ENCODE measurements around the gene FARP1. TPM values are rescaled to one million over a fixed set of nuclear protein-coding genes. Genes with fewer than 3 reads are reported as not detected.

Gene FARP1
- total and polyA plus RNA-seq, 2 of the 8 experiments (the other 6 are each of a cell fraction or from before 2014, with no cell fraction given) = 24.7 to 104 TPM

DNA sequence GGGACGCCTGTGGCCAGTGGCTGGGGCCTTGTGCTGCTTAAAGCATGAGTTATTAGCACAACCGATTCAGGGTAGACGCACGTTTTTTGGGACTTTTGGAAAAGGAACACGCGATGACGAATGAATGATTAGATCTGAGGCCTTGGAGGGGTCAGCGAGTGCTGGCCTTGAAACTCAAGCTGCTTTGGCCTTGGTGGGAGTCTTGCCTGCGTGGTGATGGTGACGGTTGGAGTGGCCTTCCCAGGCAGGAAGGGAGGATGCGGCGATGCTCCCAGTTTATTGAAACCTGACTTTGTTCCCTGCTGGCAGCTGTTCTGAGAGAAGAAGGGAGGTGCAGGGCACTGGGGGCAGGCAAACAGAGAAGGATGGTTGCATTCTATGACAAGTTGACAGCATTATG is 97.2 kb downstream of the FARP1 start:
- H2BK15ac ChIP-seq (ENCODE audit: low read length) = no peak overlapping the region
- no peak overlapping the region for H4K91ac ChIP-seq (replicated peaks; ENCODE audit: insufficient read length, low read length)
- no peak overlapping the region for H4K8ac ChIP-seq (ENCODE audit: extremely low read depth, insufficient read depth, low read length)
- H2BK12ac ChIP-seq (ENCODE audit: low read depth, low read length) = no peak overlapping the region
- no peaks in the 10 kb centered on the region; a peak in 1 of 8 replicates for H3K36me3 ChIP-seq (ENCODE audit: control insufficient read depth in 2 of 4, insufficient read depth in 4 of 4, low read length in 3 of 4)
- peaks cover 3% of the 10 kb centered on the region; the same call in 1 of the 2 replicates for H3K79me1 ChIP-seq (ENCODE audit: low read depth, low read length)
- H3K27me3 ChIP-seq (replicated peaks in 1 of 4; ENCODE audit: control insufficient read depth in 3 of 4, extremely low read depth in 1 of 4, insufficient read depth in 3 of 4, low read length in 3 of 4) = no peaks in the 10 kb centered on the region
- no peak overlapping the region for H3K27ac ChIP-seq (ENCODE audit: low read depth, low read length)
- CTCF ChIA-PET (ENCODE audit: partially characterized antibody) = interaction anchor here (0.9 to 1.0 kb wide), 2 partner anchors 8 to 51 kb away, joined by 3 to 4 read pairs; no protein-coding TSS in a partner anchor
- no peak overlapping the region for H3K14ac ChIP-seq (ENCODE audit: insufficient read length)
- no peak overlapping the region for H3K23ac ChIP-seq (ENCODE audit: insufficient read length)
- no peak overlapping the region for H2BK120ac ChIP-seq (replicated peaks; ENCODE audit: low read depth, low read length)
- H3K9me3 ChIP-seq (ENCODE audit: insufficient read depth in 2 of 2, low read depth in 1 of 2, low read length in 1 of 2) = no peaks in the 10 kb centered on the region
- no peak overlapping the region for H3K18ac ChIP-seq (ENCODE audit: extremely low read depth, low read length)
- H3K4me2 ChIP-seq (ENCODE audit: insufficient read depth in 1 of 2, low read depth in 2 of 2, low read length in 2 of 2) = peak overlapping the region; percentile 21 to 45; a peak in 2 of 4 replicates
- H2BK20ac ChIP-seq (ENCODE audit: low read length) = no peak overlapping the region
- H2AFZ ChIP-seq (ENCODE audit: low read length) = no peak overlapping the region
- no peak overlapping the region for H3K56ac ChIP-seq (replicated peaks; ENCODE audit: insufficient read length, low read depth, low read length)
- H3K9ac ChIP-seq (replicated peaks in 1 of 4; ENCODE audit: extremely low read depth in 1 of 4, low read depth in 3 of 4, low read length in 3 of 4) = no peak overlapping the region
- POLR2A ChIA-PET (ENCODE audit: partially characterized antibody) = no interaction called here
- no peak overlapping the region for H3K4me3 ChIP-seq (ENCODE audit: extremely low read depth in 1 of 4, insufficient read depth in 2 of 4, low read depth in 3 of 4, low read length in 4 of 4)
- H3K4me1 ChIP-seq (replicated peaks in 1 of 4; ENCODE audit: control insufficient read depth in 3 of 4, insufficient read depth in 4 of 4, low read length in 3 of 4) = peaks cover 5 to 10% (median 8%) of the 10 kb centered on the region in 4 experiments; a peak in 6 of 7 replicates
- WGBS, 2 experiments (ENCODE audit: extremely low coverage in 1 of 2, insufficient coverage in 1 of 2, insufficient read length in 1 of 2, insufficient replicate concordance in 2 of 2, low coverage in 1 of 2, low lambda C conversion rate in 2 of 2, missing lambda C conversion rate in 1 of 2) = 87% methylated on average over 12 of the region's 12 CpGs; no CpG with 5 or more reads in 1 of the 2 experiments
- no peaks in the 10 kb centered on the region for H4K20me1 ChIP-seq (replicated peaks in 1 of 2; ENCODE audit: control insufficient read depth in 1 of 2, insufficient read depth in 2 of 2, low read length in 2 of 2)
- no peak for DNase-seq (ENCODE audit: low read depth in 1 of 2, low spot score in 2 of 2)
- peak overlapping the region; percentile 13; the same call in 1 of the 2 replicates for H2BK5ac ChIP-seq (ENCODE audit: low read depth, low read length)
- H3K23me2 ChIP-seq (ENCODE audit: low read depth, low read length) = no peaks in the 10 kb centered on the region
- H4K5ac ChIP-seq (ENCODE audit: insufficient read length, low read depth, low read length) = no peak overlapping the region
- FAIRE-seq = no peak
- peaks cover 0 to 38% of the 10 kb centered on the region in 2 experiments; a peak in 2 of 4 replicates for H3K79me2 ChIP-seq (ENCODE audit: control insufficient read depth in 1 of 2, insufficient read depth in 2 of 2, low read length in 2 of 2)
- no peak overlapping the region for H3K4ac ChIP-seq (replicated peaks; ENCODE audit: insufficient read length, low read depth, low read length)
- H2AK5ac ChIP-seq (ENCODE audit: low read depth, low read length) = no peak overlapping the region
- no peak for TF ChIP-seq SP4 (IDR thresholded peaks at IDR 0.05; ENCODE audit: low read length)
- no peak for TF ChIP-seq SIRT6 (IDR thresholded peaks at IDR 0.05; ENCODE audit: low read length)
- TF ChIP-seq CTCF (IDR thresholded peaks at IDR 0.05; ENCODE audit: control extremely low read depth in 1 of 3, insufficient read depth in 1 of 3, low read depth in 1 of 3, low read length in 3 of 3) = no peak
- no peak for TF ChIP-seq RNF2 (IDR thresholded peaks at IDR 0.05; ENCODE audit: borderline replicate concordance, low read depth, low read length, missing control alignments, poor library complexity, severe bottlenecking)
- TF ChIP-seq YY1 (IDR thresholded peaks at IDR 0.05; ENCODE audit: low read depth, low read length) = no peak
- TF ChIP-seq TAF7 (optimal IDR thresholded peaks at IDR 0.05; ENCODE audit: borderline replicate concordance, low read depth, low read length) = no peak
- TF ChIP-seq SAP30 (IDR thresholded peaks at IDR 0.05; ENCODE audit: insufficient read depth, insufficient replicate concordance, low read length) = no peak
- no peak for TF ChIP-seq POLR2AphosphoS5 (IDR thresholded peaks at IDR 0.05; ENCODE audit: low read depth, low read length)
- TF ChIP-seq, protein P1, sequence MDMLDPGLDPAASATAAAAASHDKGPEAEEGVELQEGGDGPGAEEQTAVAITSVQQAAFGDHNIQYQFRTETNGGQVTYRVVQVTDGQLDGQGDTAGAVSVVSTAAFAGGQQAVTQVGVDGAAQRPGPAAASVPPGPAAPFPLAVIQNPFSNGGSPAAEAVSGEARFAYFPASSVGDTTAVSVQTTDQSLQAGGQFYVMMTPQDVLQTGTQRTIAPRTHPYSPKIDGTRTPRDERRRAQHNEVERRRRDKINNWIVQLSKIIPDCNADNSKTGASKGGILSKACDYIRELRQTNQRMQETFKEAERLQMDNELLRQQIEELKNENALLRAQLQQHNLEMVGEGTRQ (IDR thresholded peaks at IDR 0.05; ENCODE audit: low read length) = no peak

Data from H1 (cell line).